Activated CD8-positive, alpha-beta memory T cell treated with anti-CD3 and anti-CD28 coated beads, Interleukin-2, amount 10 ng/mL, durations not matched to agents 7 days and 5 days (primary cell): ENCODE measurements around the gene TMEM63A. TPM values are rescaled to one million over a fixed set of nuclear protein-coding genes. Genes with fewer than 3 reads are reported as not detected.

Experiments
- ATAC-seq: fragments of 150-1000 bp; cut with Tn5 transposase; one replicate; pipeline ENCODE4 v1.10.0; 2021; ENCODE audit warnings: moderate library complexity
- CTCF ChIA-PET: fragments of 350-600 bp; sonication (Branson Sonifier 250); formaldehyde crosslinking; loops from one replicate; lab custom pipeline; 2021; ENCODE audit warnings: antibody characterized with exemption; lab: Charles Lee
- DNase-seq: peaks from one replicate; pipeline ENCODE4 v3.0.0-alpha.2; 2020
- H3K27ac Mint-ChIP-seq: one replicate; pipeline ENCODE4 v1.8.0; 2021; ENCODE audit warnings: mild to moderate bottlenecking, mixed read lengths
- H3K27me3 Mint-ChIP-seq: one replicate; pipeline ENCODE4 v1.8.0; 2021; ENCODE audit warnings: mixed read lengths
- H3K36me3 Mint-ChIP-seq: one replicate; pipeline ENCODE4 v1.8.0; 2021; ENCODE audit warnings: mild to moderate bottlenecking, mixed read lengths
- H3K4me1 Mint-ChIP-seq: one replicate; pipeline ENCODE4 v1.8.0; 2021; ENCODE audit warnings: mixed read lengths
- H3K4me3 Mint-ChIP-seq: one replicate; pipeline ENCODE4 v1.8.0; 2021; ENCODE audit warnings: mild to moderate bottlenecking, moderate library complexity, mixed read lengths
- H3K9me3 Mint-ChIP-seq: one replicate; pipeline ENCODE4 v1.8.0; 2022; ENCODE audit warnings: low read depth, mixed read lengths
- total RNA-seq, 2 experiments: library from RNA; stranded (reverse); gene quantifications; one replicate each; pipeline ENCODE4 v1.2.3, GENCODE V29; 2021

Gene TMEM63A
- total RNA-seq, 2 experiments from 2014 or later, result 50.4 to 58.7 TPM

DNA sequence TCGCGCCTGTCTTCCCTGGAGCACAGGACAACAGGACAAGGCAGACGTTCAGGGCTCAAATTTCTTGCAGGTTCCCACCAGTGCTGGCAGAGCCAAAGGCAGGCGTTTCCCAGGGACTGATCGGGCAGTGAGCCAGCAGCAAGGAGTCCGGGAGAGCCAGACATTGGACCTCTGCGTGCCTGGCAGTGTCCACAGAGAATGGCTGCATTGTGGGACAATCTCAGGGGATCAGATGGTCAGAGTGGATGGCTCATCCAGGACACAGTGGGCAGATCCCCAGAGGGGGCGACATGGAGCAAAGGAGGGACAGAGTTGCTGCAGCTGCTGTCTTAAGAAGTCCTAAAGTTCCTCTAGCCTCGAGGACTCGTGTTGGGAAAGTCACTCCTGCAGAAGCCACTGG lies 4.6 kb downstream of the TMEM63A start:
- H3K27me3 Mint-ChIP-seq, result no peaks in the 10 kb centered on the region
- CTCF ChIA-PET, result interaction anchor here (0.9 to 2.5 kb wide), 9 partner anchors 11 to 402 kb away, joined by 3 to 8 read pairs (median 5); partner anchors contain the start of genes LEFTY1 and SRP9
- no peak overlapping the region for H3K4me3 Mint-ChIP-seq
- peaks cover 17% of the 10 kb centered on the region for H3K36me3 Mint-ChIP-seq
- ATAC-seq (no peak), DNase-seq (peak; percentile 50)
- H3K27ac Mint-ChIP-seq, result no peak overlapping the region
- peaks cover 44% of the 10 kb centered on the region for H3K4me1 Mint-ChIP-seq
- H3K9me3 Mint-ChIP-seq, result no peaks in the 10 kb centered on the region

DNA sequence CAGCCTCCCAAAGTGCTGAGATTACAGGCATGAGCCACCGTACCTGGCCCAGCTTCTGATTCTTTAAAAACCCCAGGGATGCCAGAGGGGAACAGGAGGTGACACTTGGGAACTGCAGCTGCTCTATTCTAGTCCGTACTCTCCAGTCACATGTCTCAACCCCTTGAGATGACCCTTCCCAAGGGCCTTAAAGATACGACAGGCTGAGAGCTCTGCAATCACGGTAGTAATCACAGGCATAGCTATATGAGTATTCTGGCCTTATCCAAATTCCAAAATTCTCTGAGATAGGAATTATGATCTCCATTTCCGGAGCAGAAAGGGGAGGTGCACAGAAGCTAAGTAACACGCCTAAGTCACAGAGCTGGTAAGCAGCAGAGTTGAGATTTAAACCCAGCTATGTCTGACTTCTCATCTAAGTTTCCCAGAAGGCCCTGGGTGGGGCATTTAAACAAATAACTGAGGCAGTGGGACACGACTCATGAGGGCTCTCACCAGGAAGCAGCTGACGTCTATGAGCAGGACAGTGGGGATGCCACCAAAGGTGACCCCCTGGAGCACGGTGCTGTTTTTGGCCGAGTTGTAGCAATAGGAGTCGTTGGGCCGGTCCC lies 5.2 kb downstream of the TMEM63A start:
- Mint-ChIP-seq H3K4me3 (no peak overlapping the region), H3K27me3 (no peaks in the 10 kb centered on the region), H3K36me3 (peaks cover 17% of the 10 kb centered on the region), H3K27ac (no peak overlapping the region), H3K4me1 (peaks cover 46% of the 10 kb centered on the region), H3K9me3 (no peaks in the 10 kb centered on the region)
- no peak for DNase-seq
- CTCF ChIA-PET, result interaction anchor here (1.1 to 2.5 kb wide), 7 partner anchors 10 to 402 kb away, joined by 3 to 8 read pairs (median 5); partner anchors contain the start of genes LEFTY1 and SRP9
- no peak for ATAC-seq

DNA sequence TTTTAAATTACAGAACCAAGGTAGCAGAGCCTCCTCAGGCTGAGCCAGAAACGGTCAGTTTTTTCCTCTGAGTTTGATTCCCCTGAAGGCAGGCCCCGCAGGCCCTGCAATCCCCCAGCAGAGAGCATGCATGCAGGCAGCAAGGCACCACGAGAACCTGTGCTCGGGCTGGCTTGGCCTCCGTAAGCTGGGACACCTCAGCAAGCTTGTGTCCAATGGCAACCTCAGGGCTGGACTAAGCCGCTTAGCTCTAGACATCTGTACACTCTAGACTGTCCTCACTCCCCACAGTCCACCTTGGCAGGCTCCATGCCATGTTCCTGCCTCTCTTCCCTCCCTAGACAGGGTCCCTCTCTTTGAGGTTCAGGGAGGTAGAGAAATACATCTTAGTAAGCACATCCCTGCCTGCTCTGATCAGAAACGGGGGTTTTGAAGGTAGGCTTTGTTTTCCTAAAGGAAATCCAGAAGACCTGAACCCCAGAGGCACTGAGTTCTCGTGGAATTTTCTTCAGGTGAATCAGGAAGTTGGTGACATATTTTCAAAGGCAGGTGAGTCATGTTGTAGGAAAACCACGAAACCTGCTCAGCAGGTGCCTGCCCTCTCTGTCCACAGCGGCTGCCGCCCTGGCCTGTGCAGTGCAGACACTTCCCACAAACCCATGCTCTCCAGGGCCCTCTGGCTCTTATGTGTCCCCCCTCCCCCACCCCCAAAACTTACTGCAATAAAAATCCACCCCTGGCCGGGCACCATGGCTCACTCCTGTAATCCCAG lies 7.0 kb downstream of the TMEM63A start:
- H3K27me3 Mint-ChIP-seq, result no peaks in the 10 kb centered on the region
- DNase-seq (no peak), ATAC-seq (no peak)
- H3K36me3 Mint-ChIP-seq, result peaks cover 27% of the 10 kb centered on the region
- CTCF ChIA-PET, result interaction anchor here (2.5 kb wide), 1 partner anchor 98 kb away, joined by 6 read pairs; the partner anchor contains the start of gene SRP9
- no peak overlapping the region for H3K27ac Mint-ChIP-seq
- peaks cover 38% of the 10 kb centered on the region for H3K4me1 Mint-ChIP-seq
- H3K9me3 Mint-ChIP-seq, result no peaks in the 10 kb centered on the region
- no peak overlapping the region for H3K4me3 Mint-ChIP-seq

DNA sequence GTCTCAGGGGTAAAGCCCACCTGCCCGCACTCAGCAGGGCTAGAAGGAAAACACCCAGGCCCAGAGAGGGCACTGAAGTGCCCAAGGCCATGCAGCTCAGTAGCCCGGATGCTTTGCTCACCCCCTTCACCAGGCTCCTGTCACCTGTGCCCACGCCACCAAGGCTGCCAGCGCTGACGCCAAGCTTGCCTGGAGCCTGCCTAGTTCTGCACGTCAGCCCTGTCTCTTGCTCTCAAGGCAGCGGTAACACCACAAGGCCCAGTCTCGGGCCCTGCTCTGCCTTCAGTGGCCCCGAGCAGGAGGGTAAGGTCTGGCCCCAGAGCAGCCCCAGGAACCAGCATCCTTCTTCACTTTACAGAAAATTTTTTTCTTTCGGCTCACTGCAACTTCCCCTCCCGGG lies 7.7 kb downstream of the TMEM63A start:
- no peak overlapping the region for H3K27ac Mint-ChIP-seq
- no peaks in the 10 kb centered on the region for H3K9me3 Mint-ChIP-seq
- peaks cover 28% of the 10 kb centered on the region for H3K36me3 Mint-ChIP-seq
- peaks cover 30% of the 10 kb centered on the region for H3K4me1 Mint-ChIP-seq
- CTCF ChIA-PET, result no interaction called here
- no peak overlapping the region for H3K4me3 Mint-ChIP-seq
- H3K27me3 Mint-ChIP-seq, result no peaks in the 10 kb centered on the region
- no peak for ATAC-seq
- DNase-seq, result no peak

DNA sequence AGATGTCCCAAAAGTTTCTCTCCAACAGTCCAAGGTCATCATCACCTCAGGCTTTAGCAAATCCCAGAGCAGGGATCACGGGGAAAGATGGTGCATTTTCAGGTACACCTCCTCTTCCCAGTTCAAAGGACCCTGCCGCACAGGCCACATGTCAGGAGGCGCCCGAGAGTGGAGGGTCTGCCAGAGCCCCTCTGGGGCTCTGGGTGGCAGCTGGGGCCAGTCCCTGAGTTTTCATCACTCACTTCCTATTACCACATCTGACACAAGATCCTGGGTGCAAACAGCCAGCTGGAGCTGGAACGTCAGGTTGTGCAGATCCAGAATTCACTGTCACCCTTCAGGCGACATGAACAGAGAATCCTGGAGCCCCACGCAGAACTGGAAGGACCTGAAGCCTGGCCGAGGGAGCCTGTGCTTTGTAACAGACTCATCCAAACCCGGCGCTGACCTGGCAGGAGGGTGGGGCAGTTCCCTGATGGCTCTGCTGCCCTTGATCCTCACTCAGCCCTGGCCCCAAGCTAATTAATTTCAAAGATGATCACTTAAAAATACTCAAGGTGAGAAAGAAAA lies 8.8 kb downstream of the TMEM63A start:
- Mint-ChIP-seq H3K36me3 (peaks cover 34% of the 10 kb centered on the region), H3K9me3 (no peaks in the 10 kb centered on the region)
- CTCF ChIA-PET, result no interaction called here

DNA sequence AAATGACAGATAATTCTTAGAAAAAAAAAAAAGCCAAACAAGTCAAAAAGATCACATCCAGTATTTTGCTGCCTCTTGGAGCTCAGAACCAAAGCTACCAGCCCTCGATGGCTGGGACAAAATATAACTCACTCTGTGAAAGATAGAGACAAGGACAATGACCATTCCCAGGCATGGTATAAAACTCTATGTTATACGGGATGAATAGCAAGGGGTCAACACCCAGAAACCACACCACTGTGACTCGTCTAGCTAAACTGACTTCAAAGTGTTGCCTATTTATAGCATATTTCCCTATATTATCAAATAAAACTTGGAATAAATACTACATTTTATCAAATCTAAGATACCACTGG lies 10.1 kb downstream of the TMEM63A start:
- CTCF ChIA-PET, result interaction anchor here (0.7 to 2.1 kb wide), 4 partner anchors 10 to 94 kb away, joined by 3 to 9 read pairs (median 6); partner anchors contain the start of genes SRP9 and TMEM63A
- Mint-ChIP-seq H3K4me3 (no peak overlapping the region), H3K4me1 (peaks cover 33% of the 10 kb centered on the region), H3K27me3 (no peaks in the 10 kb centered on the region), H3K9me3 (no peaks in the 10 kb centered on the region), H3K27ac (no peak overlapping the region), H3K36me3 (peaks cover 40% of the 10 kb centered on the region)
- ATAC-seq (no peak), DNase-seq (no peak)

More for the DNA sequence above, 8.8 kb downstream of the TMEM63A start:
- Mint-ChIP-seq H3K4me3 (no peak overlapping the region), H3K27me3 (no peaks in the 10 kb centered on the region), H3K4me1 (peaks cover 26% of the 10 kb centered on the region), H3K27ac (no peak overlapping the region)
- no peak for DNase-seq
- ATAC-seq, result no peak

DNA sequence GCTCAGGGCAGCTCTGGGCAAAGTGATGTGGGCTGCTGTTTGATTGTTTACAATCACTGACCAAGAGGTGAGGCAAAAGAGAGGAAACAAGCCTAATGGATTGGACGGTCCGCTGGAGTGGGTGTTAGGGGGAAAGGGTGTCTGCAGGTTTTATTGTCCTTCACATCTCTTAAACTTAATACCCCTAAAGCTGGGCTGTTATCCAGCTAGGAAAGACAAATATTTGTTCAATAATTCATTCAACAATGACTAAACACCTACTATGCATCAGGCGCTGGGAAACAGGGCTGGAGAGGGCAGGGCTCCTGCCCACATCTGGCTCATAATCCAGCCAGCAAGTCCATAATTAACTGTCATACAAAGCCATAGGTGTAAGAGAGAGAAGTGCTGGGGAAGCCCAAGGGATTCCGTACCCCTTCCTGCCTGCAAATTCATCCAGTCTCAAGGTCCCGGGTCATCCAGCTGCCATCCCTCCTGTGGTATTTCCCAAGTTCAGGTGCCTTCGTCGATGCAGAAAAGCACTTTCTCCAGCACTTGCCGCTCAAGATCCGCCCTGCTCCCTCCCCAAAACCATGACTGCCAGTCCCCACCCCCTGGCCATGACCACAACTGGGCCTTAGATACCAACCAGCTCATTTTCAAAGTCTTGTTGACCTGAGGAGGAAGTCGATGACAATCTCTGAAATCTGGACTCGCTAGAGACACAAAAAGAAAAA lies 10.7 kb downstream of the TMEM63A start:
- Mint-ChIP-seq H3K27me3 (no peaks in the 10 kb centered on the region), H3K9me3 (no peaks in the 10 kb centered on the region), H3K4me1 (peaks cover 38% of the 10 kb centered on the region), H3K4me3 (no peak overlapping the region), H3K27ac (no peak overlapping the region), H3K36me3 (peaks cover 39% of the 10 kb centered on the region)
- ATAC-seq (no peak), DNase-seq (no peak)
- CTCF ChIA-PET, result interaction anchor here (0.7 to 2.1 kb wide), 5 partner anchors 8 to 93 kb away, joined by 3 to 9 read pairs (median 6); partner anchors contain the start of genes SRP9 and TMEM63A

DNA sequence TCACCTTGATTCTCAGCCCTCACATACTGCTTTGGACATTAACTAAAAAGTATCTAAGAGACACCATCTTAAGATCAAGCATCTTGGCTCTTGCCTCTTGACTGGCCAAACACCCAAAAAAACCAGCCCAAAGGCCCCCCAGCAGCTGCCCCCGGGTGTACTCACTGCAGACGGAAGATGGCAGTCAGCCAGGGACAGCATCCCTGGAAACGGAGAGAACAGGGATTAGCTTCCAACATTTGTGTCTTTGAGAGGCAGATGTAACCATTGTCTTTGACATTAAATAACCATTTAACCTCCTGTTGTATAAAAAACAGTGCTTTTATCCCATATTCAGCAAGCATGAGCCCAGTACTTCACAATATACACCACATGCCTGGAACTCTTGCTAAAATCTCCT lies 11.3 kb downstream of the TMEM63A start:
- H3K36me3 Mint-ChIP-seq, result peaks cover 40% of the 10 kb centered on the region
- H3K9me3 Mint-ChIP-seq, result no peaks in the 10 kb centered on the region
- H3K4me1 Mint-ChIP-seq, result peaks cover 38% of the 10 kb centered on the region
- no peak for DNase-seq
- CTCF ChIA-PET, result interaction anchor here (1.4 to 2.1 kb wide), 4 partner anchors 9 to 93 kb away, joined by 5 to 9 read pairs (median 6); partner anchors contain the start of genes SRP9 and TMEM63A
- no peak overlapping the region for H3K27ac Mint-ChIP-seq
- ATAC-seq, result no peak
- no peaks in the 10 kb centered on the region for H3K27me3 Mint-ChIP-seq
- H3K4me3 Mint-ChIP-seq, result no peak overlapping the region

DNA sequence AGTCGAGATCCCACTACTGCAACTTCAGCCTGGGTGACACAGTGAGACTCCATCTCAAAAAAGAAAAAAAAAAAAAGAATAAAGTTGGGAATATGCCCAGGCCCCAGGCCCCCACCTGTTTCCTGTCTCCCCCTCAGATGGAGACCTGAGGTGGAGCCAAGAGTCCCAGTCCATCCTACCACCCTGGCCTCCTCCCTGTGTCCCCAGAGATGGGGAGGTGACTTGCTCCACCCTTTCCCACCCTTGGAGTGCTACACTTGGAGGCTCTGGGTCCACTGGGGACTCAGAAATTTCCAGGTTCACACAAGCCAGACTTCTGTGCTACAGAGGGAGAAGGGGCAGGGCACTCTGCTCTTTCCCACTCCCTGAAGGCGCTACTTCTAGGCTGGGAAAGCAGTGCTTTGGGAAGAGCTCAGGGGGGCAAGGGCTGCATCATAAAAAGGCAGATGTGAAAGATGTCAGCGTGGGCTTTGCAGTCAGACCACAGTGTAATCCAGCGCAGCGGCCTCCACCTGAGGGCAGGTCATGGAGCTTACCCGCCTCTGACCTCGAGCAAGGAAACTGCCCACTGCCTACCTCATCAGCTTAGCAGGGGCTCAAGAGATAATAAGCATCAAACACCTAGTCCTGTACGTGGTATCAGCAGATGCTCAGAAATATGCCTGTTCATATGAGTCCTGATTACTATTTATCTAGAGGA lies 13.4 kb downstream of the TMEM63A start:
- CTCF ChIA-PET, result interaction anchor here (0.8 to 1.2 kb wide), 2 partner anchors 12 to 16 kb away, joined by 3 read pairs; no protein-coding TSS in a partner anchor
- Mint-ChIP-seq H3K27ac (no peak overlapping the region), H3K4me3 (no peak overlapping the region), H3K4me1 (peaks cover 35% of the 10 kb centered on the region), H3K36me3 (peaks cover 40% of the 10 kb centered on the region), H3K27me3 (no peaks in the 10 kb centered on the region), H3K9me3 (no peaks in the 10 kb centered on the region)
- ATAC-seq (no peak), DNase-seq (no peak)

DNA sequence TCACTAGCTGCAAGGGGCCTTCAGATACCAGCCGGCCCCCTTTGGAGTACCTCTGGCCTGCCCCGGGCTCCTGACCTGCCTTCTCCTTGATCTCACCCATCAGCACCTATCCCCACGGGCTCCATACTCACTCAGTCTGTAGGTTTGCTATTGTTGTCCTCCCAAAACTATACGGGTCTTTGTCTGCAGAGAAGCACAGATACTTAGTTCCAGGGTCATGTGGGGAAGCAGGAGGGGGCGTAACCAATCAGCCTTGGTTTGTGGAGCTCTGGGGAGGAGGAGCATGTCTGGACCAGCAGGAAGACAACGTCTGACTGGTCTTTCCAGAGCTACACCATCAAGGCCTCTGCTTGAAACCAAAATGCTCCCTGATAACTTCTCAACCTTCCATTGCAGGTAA lies 15.2 kb downstream of the TMEM63A start:
- Mint-ChIP-seq H3K9me3 (no peaks in the 10 kb centered on the region), H3K27ac (no peak overlapping the region), H3K27me3 (no peaks in the 10 kb centered on the region), H3K36me3 (peaks cover 40% of the 10 kb centered on the region), H3K4me3 (no peak overlapping the region), H3K4me1 (peaks cover 34% of the 10 kb centered on the region)
- CTCF ChIA-PET, result interaction anchor here (1.3 to 2.0 kb wide), 3 partner anchors 10 to 44 kb away, joined by 6 to 8 read pairs (median 8); partner anchors contain the start of gene TMEM63A
- DNase-seq (no peak), ATAC-seq (no peak)

DNA sequence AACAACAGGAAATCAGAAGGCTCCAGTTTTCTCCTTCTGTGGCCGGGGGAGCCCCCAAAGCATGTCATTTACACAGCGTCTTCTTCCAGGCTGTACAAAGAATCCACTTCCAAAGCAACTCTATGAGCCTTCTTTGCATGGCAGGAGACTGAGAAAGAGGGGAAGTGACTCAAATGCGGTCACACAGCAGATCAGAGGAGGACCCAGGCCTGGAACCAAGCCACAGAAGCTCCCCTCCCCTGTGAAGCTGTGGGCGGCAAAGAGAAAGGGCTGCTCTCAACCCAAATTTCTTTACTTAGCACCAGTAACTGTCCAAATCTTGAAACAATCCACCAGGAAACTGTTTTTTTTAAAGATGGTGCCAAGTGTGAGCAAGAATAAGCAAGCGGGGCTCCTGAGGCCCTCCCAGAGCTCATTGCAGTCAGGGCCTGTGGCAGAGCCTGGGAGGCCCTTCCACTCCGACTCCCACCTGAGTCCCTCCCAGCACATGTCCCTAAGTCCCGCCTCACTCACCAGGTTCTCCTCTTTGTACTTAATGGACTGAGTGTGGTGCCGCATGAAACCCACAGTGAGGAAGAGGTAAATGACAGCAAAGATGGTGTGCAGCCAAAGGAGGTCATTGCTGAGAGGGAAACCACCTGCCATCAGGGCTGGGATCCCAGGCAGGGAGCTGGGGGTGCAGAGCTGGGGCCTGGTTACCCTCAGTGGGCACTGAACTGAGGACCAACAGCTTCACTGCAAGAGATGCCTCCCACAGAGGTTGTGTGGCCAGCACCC lies 15.9 kb downstream of the TMEM63A start:
- DNase-seq, result peak; percentile 77
- Mint-ChIP-seq H3K27me3 (no peaks in the 10 kb centered on the region), H3K36me3 (peaks cover 42% of the 10 kb centered on the region), H3K27ac (peak overlapping the region; percentile 61), H3K9me3 (no peaks in the 10 kb centered on the region), H3K4me3 (peak overlapping the region; percentile 0), H3K4me1 (peaks cover 29% of the 10 kb centered on the region)
- CTCF ChIA-PET, result interaction anchor here (1.0 to 2.0 kb wide), 5 partner anchors 8 to 45 kb away, joined by 3 to 8 read pairs (median 6); partner anchors contain the start of gene TMEM63A
- peak; percentile 82 for ATAC-seq

DNA sequence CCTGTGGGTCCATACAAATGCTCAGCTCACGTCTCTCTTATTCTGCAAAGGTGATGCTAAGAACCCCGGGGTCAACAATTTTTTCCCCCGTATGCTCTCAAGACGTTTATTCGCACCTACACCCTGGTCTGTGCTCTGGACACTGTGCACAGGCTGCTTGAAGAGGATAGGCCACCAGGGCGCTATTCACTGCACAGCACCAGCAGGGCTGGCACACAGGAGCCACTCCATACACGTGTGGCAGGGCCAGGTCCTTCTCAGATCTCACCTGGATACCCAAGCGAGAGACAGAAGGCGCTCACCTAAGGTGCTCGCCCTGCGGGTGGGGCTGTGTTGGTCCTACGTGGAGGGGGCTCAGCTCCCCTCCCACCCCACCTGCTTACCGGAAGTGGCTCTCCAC lies 16.7 kb downstream of the TMEM63A start:
- no peak for DNase-seq
- H3K4me3 Mint-ChIP-seq, result no peak overlapping the region
- peak; percentile 9 for ATAC-seq

More for the DNA sequence above, 16.7 kb downstream of the TMEM63A start:
- peak overlapping the region; percentile 61 for H3K27ac Mint-ChIP-seq
- peaks cover 42% of the 10 kb centered on the region for H3K36me3 Mint-ChIP-seq
- H3K9me3 Mint-ChIP-seq, result no peaks in the 10 kb centered on the region
- CTCF ChIA-PET, result interaction anchor here (1.0 to 2.0 kb wide), 3 partner anchors 8 to 46 kb away, joined by 3 to 8 read pairs (median 3); no protein-coding TSS in a partner anchor
- H3K27me3 Mint-ChIP-seq, result no peaks in the 10 kb centered on the region
- H3K4me1 Mint-ChIP-seq, result peaks cover 29% of the 10 kb centered on the region
